Stomach (tissue), 4 donors: ENCODE data around the gene SEBOX.
A peak's percentile ranks its signal among the peaks of the same experiment; 100 is the strongest.

ENCODE experiments used
- EP300 ChIP-seq: sonication (generic); formaldehyde crosslinking; IDR thresholded peaks from one replicate; pipeline ENCODE4 v1.6.1; 2017; ENCODE audit warnings: antibody characterized with exemption
- POLR2AphosphoS5 ChIP-seq, 3 donors: sonication (generic); formaldehyde crosslinking; IDR thresholded peaks; one replicate each; pipeline ENCODE4 v1.6.1; 2016; ENCODE audit warnings: antibody characterized with exemption in 3 of 3

DNA sequence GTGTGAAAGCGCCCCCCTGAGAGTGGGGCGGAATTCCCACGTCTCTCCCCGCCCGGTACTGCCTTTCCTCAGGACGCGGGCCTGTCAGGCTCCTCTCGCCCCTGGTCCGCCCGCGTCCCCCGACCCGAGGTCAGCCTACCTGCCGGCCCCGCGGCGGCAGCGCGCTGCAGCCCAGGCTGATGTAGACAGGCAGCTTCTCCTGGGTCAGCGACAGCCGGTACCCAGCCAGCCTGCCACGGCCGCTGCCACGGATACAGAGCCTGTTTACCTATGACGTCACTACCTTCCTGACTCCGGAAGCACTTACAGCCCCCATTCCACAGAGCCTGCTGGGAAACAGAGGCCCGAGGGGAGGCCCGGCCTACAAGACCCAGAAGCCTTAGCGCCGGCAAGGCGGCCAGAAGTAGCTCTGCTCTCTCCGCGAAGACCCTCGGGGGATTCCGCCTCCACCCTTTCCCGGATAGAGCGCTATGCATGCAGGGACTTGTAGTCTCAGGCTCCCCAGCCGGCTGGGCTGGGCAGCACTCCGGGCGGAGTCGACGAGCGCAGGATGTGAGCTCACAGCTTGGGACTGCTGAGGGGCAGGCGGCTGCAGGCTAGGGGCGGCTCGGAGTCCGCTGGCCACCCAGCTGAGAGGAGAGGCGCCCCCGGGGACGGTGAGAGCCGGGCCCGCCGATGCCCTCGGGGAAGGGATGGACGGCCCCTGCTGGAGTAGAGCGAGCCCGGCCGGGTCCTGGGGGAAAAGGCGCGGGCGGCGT, 29.6 kb downstream of the SEBOX start, which contains the start of the genes IFT20 and TNFAIP1:
- TF ChIP-seq EP300 (no peak), POLR2AphosphoS5 (IDR thresholded peaks at IDR 0.05) (peak; percentile 82 to 99 (median 98))
